GM19239 (cell line): Measurements from ENCODE around the gene ARID3B.

ENCODE experiments used
- DNase-seq: peaks from one replicate; pipeline ENCODE4 v3.0.0; 2011; ENCODE audit warnings: low spot score; ENCODE audit not compliant: insufficient read length
- FAIRE-seq: peaks from 2 replicates; lab custom pipeline; 2011; peaks lifted over from hg19 to GRCh38; lab: Jason Lieb, UNC

The ARID3B gene

DNA sequence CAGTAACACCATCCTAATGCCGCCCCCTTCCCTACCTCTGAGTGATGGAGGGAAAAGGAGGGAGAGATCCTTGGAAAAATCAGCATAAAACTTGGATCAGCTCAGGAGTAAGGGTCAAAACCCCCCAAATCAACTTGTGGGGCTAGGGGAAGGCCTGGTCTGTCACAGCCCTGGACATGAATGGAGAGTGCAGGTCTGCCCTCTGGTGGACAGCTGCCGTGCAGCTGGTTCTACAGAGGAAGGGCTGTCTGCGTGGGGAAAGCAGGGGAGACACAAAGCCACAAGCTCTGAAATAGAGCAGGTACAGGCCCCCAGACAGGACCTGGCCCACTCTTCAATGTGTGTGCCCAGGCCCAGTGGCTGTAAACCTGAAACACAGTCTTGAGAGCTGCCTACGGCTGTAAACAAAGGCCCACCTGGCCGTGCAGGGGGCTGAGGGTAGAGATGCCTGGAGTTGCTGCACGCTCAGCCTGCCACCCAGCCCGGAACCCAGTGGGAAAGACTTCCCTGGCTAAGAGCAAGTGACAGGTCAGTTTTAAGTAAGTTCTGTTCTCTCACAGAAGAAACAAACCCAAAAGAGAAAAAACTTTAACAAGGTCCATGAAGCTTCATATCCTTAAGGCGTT, 91.0 kb downstream of the ARID3B start:
- DNase-seq: peak; percentile 65

DNA sequence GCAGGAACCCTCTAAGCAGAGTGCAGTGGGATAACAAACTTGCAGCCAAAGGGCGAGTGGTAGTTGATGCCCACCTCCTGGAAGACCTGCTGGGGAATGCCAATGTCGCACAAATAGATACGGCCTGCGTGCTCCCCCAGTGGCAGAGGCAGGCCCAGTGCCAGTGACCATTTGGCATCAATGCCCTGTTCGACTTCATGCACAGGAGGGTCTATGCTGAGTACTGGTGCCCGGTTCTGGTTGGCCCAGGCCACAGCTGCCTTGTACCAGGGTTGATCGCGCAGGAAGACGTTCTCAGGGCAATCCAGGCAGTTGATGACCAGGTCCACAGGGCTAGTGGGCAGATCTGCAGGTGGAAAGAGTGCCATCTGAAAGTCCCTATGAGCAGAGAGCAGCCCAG, 91.6 kb downstream of the ARID3B start:
- FAIRE-seq (no peak), DNase-seq (no peak)

More for the DNA sequence above, 91.0 kb downstream of the ARID3B start:
- FAIRE-seq: peak; percentile 74

- no peak for DNase-seq
- FAIRE-seq: no peak
Observed at GRCh38 chr15:74633781-74634180, 92.8 kb downstream of the ARID3B start.

DNA sequence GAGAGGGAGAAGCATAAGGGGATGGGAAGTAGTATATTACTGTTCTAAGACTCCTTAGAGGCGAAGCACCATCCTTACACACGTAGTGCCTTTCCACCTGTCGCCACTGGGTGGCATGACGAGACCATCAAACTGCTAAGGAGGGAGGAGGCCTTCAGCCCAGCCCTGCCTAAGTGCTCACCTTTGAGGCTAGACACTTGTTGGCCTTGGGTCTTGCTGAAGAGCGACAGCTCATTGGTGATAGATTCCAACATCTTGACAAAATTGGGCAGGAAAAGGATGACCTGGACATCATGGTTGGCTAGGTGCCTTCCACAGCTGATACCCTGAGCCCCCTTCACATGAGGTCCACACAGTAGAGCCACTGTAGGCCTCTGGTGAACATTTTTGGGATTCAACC, 94.2 kb downstream of the ARID3B start:
- DNase-seq (peak; percentile 71), FAIRE-seq (peak; percentile 96)

DNA sequence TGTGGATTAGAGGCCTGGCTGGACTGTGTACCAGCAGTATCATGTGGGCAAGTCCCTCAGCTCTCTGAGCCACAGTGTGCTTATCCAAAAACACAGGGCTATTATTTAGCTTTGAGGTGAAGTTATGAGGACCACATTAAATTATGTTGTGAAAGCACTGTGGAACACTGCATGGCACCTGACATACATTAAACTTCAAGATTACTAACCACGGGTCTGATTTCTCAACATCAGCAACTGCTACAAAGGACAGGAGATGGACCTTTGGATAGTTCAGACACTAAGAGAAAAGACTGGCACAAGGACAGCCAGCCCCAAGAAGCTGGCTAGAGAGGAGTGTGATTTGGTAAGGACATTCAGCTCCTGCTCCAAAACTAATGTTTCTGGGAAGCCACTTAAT, 96.0 kb downstream of the ARID3B start:
- FAIRE-seq (no peak), DNase-seq (no peak)

DNA sequence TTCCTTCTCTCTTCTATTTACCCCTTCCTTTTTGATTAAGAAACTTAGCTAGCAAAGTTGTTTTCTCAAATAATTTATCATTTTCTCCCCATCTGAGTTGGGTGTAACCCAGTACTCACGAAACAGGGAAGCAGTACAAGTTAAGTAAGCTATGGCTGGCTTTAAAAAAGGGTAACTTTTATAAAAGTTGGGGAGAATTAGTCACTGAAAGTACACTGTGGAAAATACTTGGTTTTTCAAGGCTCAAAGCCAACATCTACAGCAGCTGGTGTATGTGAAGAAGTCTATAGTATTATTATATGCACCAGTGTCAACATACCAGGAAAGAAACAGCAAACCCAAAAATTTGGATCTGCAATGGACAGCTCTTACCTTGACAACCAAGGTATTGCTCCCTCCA, 100.1 kb downstream of the ARID3B start:
- FAIRE-seq: no peak
- no peak for DNase-seq

DNA sequence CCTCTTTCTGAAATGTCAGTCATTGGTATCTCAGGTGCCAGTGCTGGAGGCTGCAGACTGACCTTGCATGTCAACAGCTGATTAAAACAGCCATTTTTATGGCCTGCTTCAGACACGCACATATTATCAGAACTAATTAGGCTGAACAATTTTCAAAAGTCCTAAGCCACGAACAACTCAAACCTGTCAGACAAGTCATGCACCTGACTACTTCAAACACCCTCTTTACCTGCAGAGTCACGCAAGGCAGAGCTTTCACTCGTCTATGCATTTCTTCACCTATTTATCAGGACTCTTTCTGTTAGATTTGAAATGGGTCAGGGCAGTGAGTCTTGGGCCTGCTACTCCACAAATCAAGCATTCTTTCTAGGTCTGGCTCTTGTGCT, 101.3 kb downstream of the ARID3B start:
- DNase-seq: no peak
- no peak for FAIRE-seq

- FAIRE-seq (no peak), DNase-seq (no peak)
Observed at GRCh38 chr15:74642734-74643664, 102.0 kb downstream of the ARID3B start.

- DNase-seq: no peak
- no peak for FAIRE-seq
Observed at GRCh38 chr15:74643665-74644204, 102.7 kb downstream of the ARID3B start.

DNA sequence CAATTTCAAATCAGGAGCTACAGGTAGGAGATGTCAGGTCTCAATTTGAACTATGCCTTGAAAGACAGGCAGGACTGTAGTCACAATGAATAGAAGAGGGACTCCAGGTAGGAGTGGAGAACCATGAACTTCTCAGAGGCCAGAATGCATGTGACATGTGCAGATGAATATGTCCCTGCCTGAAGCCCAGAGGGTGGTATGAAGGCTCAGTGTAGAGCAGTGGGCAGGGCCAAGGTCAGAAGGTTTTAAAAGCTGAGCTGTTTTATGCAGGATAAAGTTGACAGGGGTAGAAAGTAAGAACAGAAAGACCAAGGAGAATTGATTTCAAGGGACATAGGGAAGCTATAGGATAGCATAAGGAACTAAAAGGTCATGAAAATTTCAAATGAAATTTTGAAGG, 105.5 kb downstream of the ARID3B start:
- DNase-seq (no peak), FAIRE-seq (no peak)
